Testis (tissue), 2 donors: ENCODE measurements around the gene TMEM63B.

Source experiments
- CTCF ChIP-seq, 3 experiments: fragments of 450-650 bp in 2 of 3; fragments of 200-600 bp in 1 of 3; sonication (generic) in 1 of 3; IDR thresholded peaks; one replicate each; pipeline ENCODE4 v1.5.1; 2016 to 2019; ENCODE audit warnings: antibody characterized with exemption in 3 of 3, mild to moderate bottlenecking in 2 of 3, moderate library complexity in 1 of 3
- POLR2A ChIP-seq: fragments of 450-650 bp; IDR thresholded peaks from one replicate; pipeline ENCODE4 v1.6.1; 2017; ENCODE audit warnings: antibody characterized with exemption, mild to moderate bottlenecking, moderate library complexity

- TF ChIP-seq CTCF (IDR thresholded peaks at IDR 0.05) (no peak), POLR2A (no peak)
Measured at GRCh38 chr6:44101832-44102231, 25.5 kb upstream of the TMEM63B start.
